ENCODE data around the gene EIF4EBP3.

- no peak for TF ChIP-seq POLR2AphosphoS5 (IDR thresholded peaks at IDR 0.05)
- no peak for TF ChIP-seq TAF1 (IDR thresholded peaks at IDR 0.05; ENCODE audit: low read depth)
- TF ChIP-seq CTCF (IDR thresholded peaks at IDR 0.05; ENCODE audit: poor library complexity, severe bottlenecking), result no peak
These were observed 22.6 kb downstream of the EIF4EBP3 start for GRCh38 chr5:140570058-140570457.

All from neural cell (in vitro differentiated cells).